Naive thymus-derived CD8-positive, alpha-beta T cell (primary cell): ENCODE data around the gene CIRBP. TPM values are rescaled to one million over a fixed set of nuclear protein-coding genes. Genes with fewer than 3 reads are reported as not detected.

ENCODE experiments used
- ATAC-seq, 2 donors: fragments of 150-1000 bp; cut with Tn5 transposase in 1 of 2; sonication (Bioruptor Pico), chemical (Tn5 transposase) in 1 of 2; 1 replicate in 1 of 2; 2 replicates in 1 of 2; pipeline ENCODE4 v1.10.0; 2021; ENCODE audit warnings: mild to moderate bottlenecking in 2 of 2, moderate library complexity in 2 of 2
- POLR2A ChIA-PET: fragments of 350-600 bp; sonication (Branson Sonifier 250); formaldehyde crosslinking; loops from one replicate; lab custom pipeline; 2021; ENCODE audit warnings: antibody characterized with exemption; lab: Charles Lee
- DNase-seq, 10 donors: peaks; one replicate each; pipeline versions ENCODE4 v3.0.0 to v3.0.0-alpha.2; 2020 to 2022
- H3K27ac Mint-ChIP-seq, 10 donors: one replicate each; pipeline ENCODE4 v1.8.0; 2020 to 2022; ENCODE audit warnings: mild to moderate bottlenecking in 10 of 10, mixed read lengths in 10 of 10, moderate library complexity in 4 of 10, inconsistent platforms in 1 of 10
- H3K27me3 Mint-ChIP-seq, 5 donors: one replicate each; pipeline ENCODE4 v1.8.0; 2021 to 2022; ENCODE audit warnings: mixed read lengths in 5 of 5
- H3K36me3 Mint-ChIP-seq, 3 donors: one replicate each; pipeline ENCODE4 v1.8.0; 2020 to 2022; ENCODE audit warnings: mixed read lengths in 3 of 3, mild to moderate bottlenecking in 2 of 3, inconsistent platforms in 1 of 3
- H3K4me1 Mint-ChIP-seq, 4 donors: one replicate each; pipeline ENCODE4 v1.8.0; 2021 to 2022; ENCODE audit warnings: mixed read lengths in 4 of 4
- H3K4me3 Mint-ChIP-seq, 10 donors: one replicate each; pipeline ENCODE4 v1.8.0; 2020 to 2022; ENCODE audit warnings: mild to moderate bottlenecking in 10 of 10, mixed read lengths in 10 of 10, moderate library complexity in 6 of 10, inconsistent platforms in 1 of 10
- H3K9me3 Mint-ChIP-seq, 9 donors: one replicate each; pipeline ENCODE4 v1.8.0; 2020 to 2022; ENCODE audit warnings: mixed read lengths in 9 of 9, mild to moderate bottlenecking in 3 of 9, inconsistent platforms in 1 of 9, moderate library complexity in 1 of 9
- polyA plus RNA-seq, 3 donors: library from polyadenylated mRNA; unstranded; fragments of 300-500 nt; fragmentation: Illumina TruSeq; gene quantifications; one replicate each; pipeline ENCODE4 v1.2.3, GENCODE V29; 2021
- total RNA-seq, 8 experiments: library from RNA in 2 of 8; stranded (reverse) in 2 of 8; gene quantifications; one replicate each; pipeline ENCODE4 v1.2.3 and lab custom pipeline; 2021 to 2026

The CIRBP gene
- total and polyA plus RNA-seq, 5 experiments from 2014 or later, result 204 to 579 (median 273) TPM

- H3K4me1 Mint-ChIP-seq, result peaks cover 10 to 19% (median 11%) of the 10 kb centered on the region in 4 donors
- H3K27me3 Mint-ChIP-seq, result peaks cover 0 to 1% (median 0%) of the 10 kb centered on the region in 5 donors
- H3K9me3 Mint-ChIP-seq, result no peaks in the 10 kb centered on the region
Observed at GRCh38 chr19:1249298-1249989, 19.7 kb upstream of the CIRBP start.

GRCh38 chr19:1249990-1250436, 19.1 kb upstream of the CIRBP start:
- ATAC-seq, result peak in 1 of 2 donors; percentile 1
- Mint-ChIP-seq H3K27ac (peak overlapping the region in 8 of 10 donors; percentile 85 to 97 (median 92)), H3K4me1 (peaks cover 10 to 21% (median 12%) of the 10 kb centered on the region in 4 donors), H3K27me3 (peaks cover 0 to 3% (median 0%) of the 10 kb centered on the region in 5 donors), H3K9me3 (no peaks in the 10 kb centered on the region), H3K36me3 (peaks cover 0 to 15% (median 0%) of the 10 kb centered on the region in 3 donors), H3K4me3 (peak overlapping the region; percentile 72 to 95 (median 86))
- DNase-seq, result peak in 1 of 10 donors; percentile 45
- POLR2A ChIA-PET, result interaction anchor here (0.6 to 13.6 kb wide), 4 partner anchors 14 to 248 kb away, joined by 3 to 480 read pairs (median 6); partner anchors contain the start of genes CIRBP and FAM174C

More at GRCh38 chr19:1249298-1249989, 19.7 kb upstream of the CIRBP start:
- peak; percentile 57 to 67 for ATAC-seq
- DNase-seq, result peak; percentile 90 to 99 (median 94)
- Mint-ChIP-seq H3K27ac (peak overlapping the region in 9 of 10 donors; percentile 53 to 97 (median 92)), H3K4me3 (peak overlapping the region; percentile 72 to 95 (median 86)), H3K36me3 (peaks cover 0 to 10% (median 0%) of the 10 kb centered on the region in 3 donors)
- POLR2A ChIA-PET, result interaction anchor here (1.0 to 13.6 kb wide), 4 partner anchors 15 to 158 kb away, joined by 3 to 480 read pairs (median 6); partner anchors contain the start of genes CIRBP and FAM174C

- H3K27me3 Mint-ChIP-seq, result peaks cover 0 to 3% (median 0%) of the 10 kb centered on the region in 5 donors
- peak overlapping the region in 9 of 10 donors; percentile 90 to 97 (median 94) for H3K27ac Mint-ChIP-seq
- H3K4me1 Mint-ChIP-seq, result peaks cover 10 to 26% (median 17%) of the 10 kb centered on the region in 4 donors
- peaks cover 0 to 18% (median 0%) of the 10 kb centered on the region in 3 donors for H3K36me3 Mint-ChIP-seq
- peak overlapping the region; percentile 88 to 96 (median 94) for H3K4me3 Mint-ChIP-seq
- POLR2A ChIA-PET, result interaction anchor here (0.6 to 13.6 kb wide), 6 partner anchors 14 to 248 kb away, joined by 3 to 480 read pairs (median 6); partner anchors contain the start of genes CIRBP and FAM174C
- ATAC-seq, result peak; percentile 8
- DNase-seq, result peak in 9 of 10 donors; percentile 62 to 89 (median 74)
- H3K9me3 Mint-ChIP-seq, result no peaks in the 10 kb centered on the region
Observed at GRCh38 chr19:1250437-1251260, 18.5 kb upstream of the CIRBP start.

DNA sequence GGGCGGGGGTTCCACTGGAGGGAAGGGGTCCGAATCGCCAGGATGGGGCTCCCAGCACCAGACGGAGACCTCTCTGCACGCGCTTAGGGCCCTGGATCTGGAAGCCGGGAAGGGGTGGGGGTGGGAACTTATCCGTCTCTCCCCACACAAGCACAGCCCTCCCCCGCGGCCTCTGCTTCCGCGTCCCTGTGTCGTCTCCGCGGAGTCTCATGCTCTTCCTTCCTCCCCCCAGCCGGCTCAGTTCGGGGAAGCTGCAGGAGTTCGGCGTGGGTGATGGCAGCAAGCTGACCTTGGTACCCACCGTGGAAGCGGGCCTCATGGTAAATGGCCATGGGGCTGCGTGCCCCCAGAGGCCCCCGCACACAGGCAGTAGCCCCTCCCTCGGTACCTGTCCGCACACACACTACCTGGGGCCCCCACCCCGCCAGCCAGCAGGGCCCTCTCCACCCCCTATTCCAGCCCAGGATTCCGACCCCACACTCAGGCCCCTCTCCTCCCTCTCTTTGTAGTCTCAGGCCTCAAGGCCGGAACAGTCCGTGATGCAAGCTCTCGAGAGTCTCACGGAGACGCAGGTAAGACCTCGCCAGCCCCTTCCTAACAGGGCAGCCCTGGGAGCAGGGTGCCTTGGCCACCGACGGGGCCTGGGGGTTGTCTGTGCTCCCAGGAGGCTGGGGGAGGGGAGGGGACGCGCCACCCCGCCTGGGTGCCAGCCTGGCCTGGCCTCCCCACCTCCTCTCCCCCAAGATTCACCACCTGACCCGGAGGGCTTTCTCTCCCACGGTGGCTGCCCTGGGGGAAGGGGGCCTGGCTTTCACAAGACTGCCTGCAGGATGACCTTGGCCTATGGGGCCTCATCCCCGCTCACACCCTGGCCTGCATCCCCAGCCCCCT, 17.6 kb upstream of the CIRBP start:
- Mint-ChIP-seq H3K27ac (peak overlapping the region; percentile 87 to 97 (median 94)), H3K9me3 (no peaks in the 10 kb centered on the region), H3K27me3 (peaks cover 0 to 3% (median 0%) of the 10 kb centered on the region in 5 donors), H3K36me3 (peaks cover 0 to 24% (median 0%) of the 10 kb centered on the region in 3 donors), H3K4me3 (peak overlapping the region; percentile 88 to 96 (median 94)), H3K4me1 (peaks cover 10 to 33% (median 21%) of the 10 kb centered on the region in 4 donors)
- peak in 9 of 10 donors; percentile 54 to 84 (median 61) for DNase-seq
- peak in 1 of 2 donors; percentile 6 for ATAC-seq
- POLR2A ChIA-PET, result interaction anchor here (0.6 to 13.6 kb wide), 6 partner anchors 13 to 176 kb away, joined by 3 to 480 read pairs (median 6); partner anchors contain the start of genes CIRBP and FAM174C

- Mint-ChIP-seq H3K36me3 (peaks cover 0 to 28% (median 0%) of the 10 kb centered on the region in 3 donors), H3K9me3 (no peaks in the 10 kb centered on the region), H3K4me3 (peak overlapping the region; percentile 88 to 96 (median 94)), H3K27me3 (peaks cover 0 to 3% (median 0%) of the 10 kb centered on the region in 5 donors), H3K27ac (peak overlapping the region; percentile 66 to 97 (median 90)), H3K4me1 (peaks cover 10 to 36% (median 23%) of the 10 kb centered on the region in 4 donors)
- ATAC-seq (peak; percentile 8 to 10), DNase-seq (peak; percentile 46 to 88 (median 71))
- POLR2A ChIA-PET, result interaction anchor here (0.6 to 13.6 kb wide), 13 partner anchors 8 to 247 kb away, joined by 3 to 480 read pairs (median 6); partner anchors contain the start of genes CIRBP, FAM174C and RNU6-2
Observed at GRCh38 chr19:1252221-1252820, 16.8 kb upstream of the CIRBP start.

DNA sequence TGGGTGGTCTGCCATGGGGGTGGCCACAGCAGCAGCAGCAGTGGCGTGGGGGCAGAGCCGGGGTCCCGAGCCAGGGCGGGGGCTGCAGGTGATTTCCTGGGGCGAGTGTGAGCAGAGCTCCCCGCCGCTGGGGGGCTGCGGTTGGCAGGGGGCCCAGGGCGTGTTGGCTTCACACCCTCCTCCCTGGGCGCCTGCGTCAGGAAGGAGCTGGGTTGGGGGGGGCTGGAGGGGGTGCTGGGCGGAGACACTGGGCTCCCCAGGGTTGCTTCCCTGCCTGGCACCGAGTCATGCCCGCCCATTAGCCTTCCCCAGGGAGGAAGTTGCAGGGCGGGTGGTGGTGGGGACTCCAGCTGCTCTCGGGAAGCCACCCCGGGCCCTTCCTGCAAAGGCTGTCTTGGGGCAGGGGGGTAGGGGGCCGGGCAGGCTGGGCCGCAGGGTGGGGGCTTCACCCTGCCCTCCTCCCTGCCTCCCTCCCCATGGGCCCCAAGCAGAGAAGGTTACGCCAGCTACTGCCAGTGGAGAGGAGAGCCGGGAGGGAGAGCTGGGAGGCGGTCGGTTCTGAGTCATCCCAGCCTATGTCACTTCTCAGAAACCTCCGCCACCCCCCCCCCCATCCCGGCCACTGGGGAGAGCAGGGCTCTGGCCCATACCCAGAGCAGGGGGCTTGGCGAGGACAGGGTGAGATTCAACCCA, 16.2 kb upstream of the CIRBP start:
- POLR2A ChIA-PET, result interaction anchor here (0.6 to 13.6 kb wide), 12 partner anchors 9 to 248 kb away, joined by 3 to 480 read pairs (median 5); partner anchors contain the start of genes CIRBP, FAM174C and RNU6-2
- Mint-ChIP-seq H3K27me3 (peaks cover 0 to 3% (median 0%) of the 10 kb centered on the region in 5 donors), H3K36me3 (peaks cover 0 to 34% (median 4%) of the 10 kb centered on the region in 3 donors), H3K9me3 (no peaks in the 10 kb centered on the region), H3K27ac (peak overlapping the region; percentile 28 to 97 (median 84)), H3K4me3 (peak overlapping the region; percentile 33 to 95 (median 73)), H3K4me1 (peaks cover 15 to 40% (median 29%) of the 10 kb centered on the region in 4 donors)
- ATAC-seq (peak; percentile 7 to 31), DNase-seq (peak; percentile 73 to 91 (median 80))

DNA sequence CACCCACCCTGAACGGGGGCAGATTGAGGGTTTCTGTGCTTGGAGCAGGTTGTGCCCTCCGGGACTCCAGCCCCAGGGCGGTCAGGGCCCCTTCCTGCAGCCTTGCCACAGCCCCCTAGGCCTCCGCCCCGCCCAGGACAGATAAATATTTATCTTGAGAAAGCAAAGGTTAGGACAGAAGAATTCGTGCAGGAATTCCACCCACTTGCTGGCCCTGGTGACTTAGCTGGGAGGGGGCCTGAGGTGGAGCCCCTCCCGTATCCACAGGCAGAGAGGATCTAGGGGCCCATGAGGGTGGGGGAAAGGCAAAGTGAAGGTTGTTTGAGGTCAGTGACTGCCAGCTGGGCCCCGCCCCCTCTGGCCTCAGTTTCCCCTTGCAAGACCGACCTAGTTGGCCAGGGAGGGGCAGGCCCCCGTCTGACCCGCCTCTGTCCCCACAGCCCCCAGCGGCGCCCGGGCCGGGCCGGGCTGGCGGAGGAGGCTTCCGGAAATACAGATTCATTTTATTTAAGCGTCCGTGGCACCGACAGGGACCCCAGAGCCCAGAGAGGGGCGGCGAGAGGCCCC, 15.5 kb upstream of the CIRBP start:
- peaks cover 0 to 3% (median 0%) of the 10 kb centered on the region in 5 donors for H3K27me3 Mint-ChIP-seq
- H3K27ac Mint-ChIP-seq, result peak overlapping the region; percentile 28 to 97 (median 84)
- DNase-seq, result peak in 1 of 10 donors; percentile 24
- ATAC-seq, result no peak
- H3K4me1 Mint-ChIP-seq, result peaks cover 15 to 45% (median 33%) of the 10 kb centered on the region in 4 donors
- H3K9me3 Mint-ChIP-seq, result no peaks in the 10 kb centered on the region
- peaks cover 0 to 35% (median 7%) of the 10 kb centered on the region in 3 donors for H3K36me3 Mint-ChIP-seq
- H3K4me3 Mint-ChIP-seq, result peak overlapping the region; percentile 33 to 95 (median 64)
- POLR2A ChIA-PET, result interaction anchor here (0.7 to 13.6 kb wide), 9 partner anchors 10 to 226 kb away, joined by 3 to 480 read pairs (median 5); partner anchors contain the start of genes CIRBP and FAM174C

GRCh38 chr19:1254081-1254527, 15.0 kb upstream of the CIRBP start:
- H3K9me3 Mint-ChIP-seq, result no peaks in the 10 kb centered on the region
- peaks cover 0 to 3% (median 0%) of the 10 kb centered on the region in 5 donors for H3K27me3 Mint-ChIP-seq
- ATAC-seq (no peak), DNase-seq (no peak)
- POLR2A ChIA-PET, result interaction anchor here (1.2 to 13.6 kb wide), 5 partner anchors 10 to 226 kb away, joined by 4 to 480 read pairs (median 6); partner anchors contain the start of gene CIRBP
- H3K4me1 Mint-ChIP-seq, result peaks cover 15 to 50% (median 38%) of the 10 kb centered on the region in 4 donors
- peaks cover 0 to 35% (median 7%) of the 10 kb centered on the region in 3 donors for H3K36me3 Mint-ChIP-seq
- H3K4me3 Mint-ChIP-seq, result peak overlapping the region in 4 of 10 donors; percentile 33 to 59 (median 44)
- H3K27ac Mint-ChIP-seq, result peak overlapping the region in 3 of 10 donors; percentile 75 to 90 (median 88)

DNA sequence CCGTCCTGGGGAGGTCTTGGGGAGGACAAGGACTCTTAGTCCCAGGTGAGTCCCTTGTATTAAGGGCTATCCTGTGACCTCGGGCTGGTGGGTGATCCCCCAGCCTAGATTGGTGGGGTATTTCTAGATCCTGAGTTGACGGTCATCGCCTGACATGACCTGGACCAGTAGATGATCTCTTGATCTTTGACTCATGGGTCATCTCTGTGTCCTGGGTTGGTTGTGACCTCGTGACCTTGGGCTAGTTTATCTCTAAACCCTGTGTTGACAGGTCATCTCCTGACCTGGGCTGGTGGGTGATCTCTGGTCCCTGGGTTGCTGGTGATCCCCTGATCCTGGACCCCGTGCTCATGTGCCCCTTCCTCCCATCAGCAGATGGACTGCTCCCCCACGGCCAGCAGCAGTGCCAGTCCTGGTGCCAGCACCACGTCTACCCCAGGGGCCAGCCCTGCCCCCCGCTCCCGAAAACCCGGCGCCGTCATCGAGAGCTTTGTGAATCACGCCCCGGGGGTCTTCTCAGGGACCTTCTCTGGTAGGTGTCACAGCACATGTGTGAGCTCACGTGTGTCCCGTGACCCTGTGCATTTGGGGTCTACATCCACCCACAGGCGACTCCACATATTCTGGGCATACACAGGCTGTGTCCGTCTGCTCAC, 14.5 kb upstream of the CIRBP start:
- POLR2A ChIA-PET, result interaction anchor here (1.7 to 13.6 kb wide), 3 partner anchors 10 to 21 kb away, joined by 6 to 480 read pairs (median 30); partner anchors contain the start of genes CIRBP and FAM174C
- H3K9me3 Mint-ChIP-seq, result no peaks in the 10 kb centered on the region
- H3K4me1 Mint-ChIP-seq, result peaks cover 15 to 55% (median 43%) of the 10 kb centered on the region in 4 donors
- peak overlapping the region in 7 of 10 donors; percentile 13 to 90 (median 75) for H3K27ac Mint-ChIP-seq
- H3K27me3 Mint-ChIP-seq, result peaks cover 0 to 3% (median 0%) of the 10 kb centered on the region in 5 donors
- peak overlapping the region in 9 of 10 donors; percentile 9 to 59 (median 45) for H3K4me3 Mint-ChIP-seq
- peaks cover 0 to 35% (median 7%) of the 10 kb centered on the region in 3 donors for H3K36me3 Mint-ChIP-seq
- ATAC-seq (no peak), DNase-seq (no peak)
